ENCODE data around the gene GLDC.

DNA sequence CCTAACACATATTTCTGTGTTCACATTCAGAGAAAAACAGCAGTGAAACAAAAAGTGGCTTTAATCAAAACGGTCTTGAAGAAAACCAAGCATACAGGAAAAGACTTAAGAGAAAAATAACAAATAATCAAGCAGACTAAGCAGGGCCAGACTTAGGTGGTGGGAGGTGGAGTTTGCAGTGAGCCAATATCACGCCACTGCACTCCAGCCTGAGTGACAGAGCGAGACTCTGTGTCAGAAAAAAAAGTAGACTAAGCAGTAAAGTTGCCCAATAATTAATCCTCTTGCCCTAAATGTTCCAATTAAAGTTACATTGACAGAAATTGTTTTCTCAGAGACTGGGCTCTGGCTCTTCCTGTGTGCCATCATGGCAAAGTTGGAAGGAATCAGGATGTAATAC lies 26.6 kb upstream of the GLDC start:
- TF ChIP-seq CTCF (IDR thresholded peaks at IDR 0.05), result no peak
- TF ChIP-seq POLR2A (IDR thresholded peaks at IDR 0.05), result no peak

Measured in ovary (tissue), 3 donors.